Measurements from ENCODE around the gene ZC3H8.
A peak's percentile ranks its signal among the peaks of the same experiment; 100 is the strongest.
"Not testable (repeated sequence)": the region's sequence is repeated elsewhere in the genome, so short reads cannot be mapped to it uniquely, and the experiment has no call there.

ZC3H8 gene

GRCh38 chr2:112254466-112255240 is at the start of gene ZC3H8:
TSS of gene ZC3H8 (minus strand) at chr2:112255042. CDS start at chr2:112254981, 61 bp downstream.
- peak; percentile 97 for DNase-seq (ENCODE audit: low read depth)

GRCh38 chr2:112304298-112304941 is 49.6 kb upstream of the ZC3H8 start:
- DNase-seq (ENCODE audit: low read depth): no peak

GRCh38 chr2:112301973-112302372 is 47.1 kb upstream of the ZC3H8 start:
- no peak for DNase-seq (ENCODE audit: low read depth)

GRCh38 chr2:112301171-112301584 is 46.3 kb upstream of the ZC3H8 start:
- DNase-seq (ENCODE audit: low read depth): no peak

GRCh38 chr2:112296407-112296806 is 41.6 kb upstream of the ZC3H8 start:
- DNase-seq (ENCODE audit: low read depth): no peak

- DNase-seq (ENCODE audit: low read depth): no peak
Observed at GRCh38 chr2:112295407-112296078, 40.7 kb upstream of the ZC3H8 start.

GRCh38 chr2:112293636-112294401 is 39.0 kb upstream of the ZC3H8 start:
- DNase-seq (ENCODE audit: low read depth): no peak

- no peak for DNase-seq (ENCODE audit: low read depth)
Observed at GRCh38 chr2:112290648-112291047, 35.8 kb upstream of the ZC3H8 start.

GRCh38 chr2:112290088-112290487 is 35.2 kb upstream of the ZC3H8 start:
- DNase-seq (ENCODE audit: low read depth): no peak

- DNase-seq (ENCODE audit: low read depth): not testable (repeated sequence)
Observed at GRCh38 chr2:112283535-112283934, 28.7 kb upstream of the ZC3H8 start.

GRCh38 chr2:112282066-112282465 is 27.2 kb upstream of the ZC3H8 start:
- DNase-seq (ENCODE audit: low read depth): not testable (repeated sequence)

GRCh38 chr2:112277596-112278220 is 22.9 kb upstream of the ZC3H8 start:
- DNase-seq (ENCODE audit: low read depth): no peak

- no peak for DNase-seq (ENCODE audit: low read depth)
Observed at GRCh38 chr2:112276954-112277353, 22.1 kb upstream of the ZC3H8 start.

- DNase-seq (ENCODE audit: low read depth): peak; percentile 75
Observed at GRCh38 chr2:112275887-112276773, 21.3 kb upstream of the ZC3H8 start.

- peak; percentile 100 for DNase-seq (ENCODE audit: low read depth)
Observed at GRCh38 chr2:112275311-112275886, 20.6 kb upstream of the ZC3H8 start, which contains the start of gene ZC3H6. TSS of gene ZC3H6 (plus strand) at chr2:112275597. CDS start at chr2:112275995, 398 bp downstream.

- DNase-seq (ENCODE audit: low read depth): no peak
Observed at GRCh38 chr2:112273349-112273748, 18.5 kb upstream of the ZC3H8 start.

GRCh38 chr2:112272669-112273068 is 17.8 kb upstream of the ZC3H8 start:
- no peak for DNase-seq (ENCODE audit: low read depth)

GRCh38 chr2:112268547-112268946 is 13.7 kb upstream of the ZC3H8 start:
- no peak for DNase-seq (ENCODE audit: low read depth)

- no peak for DNase-seq (ENCODE audit: low read depth)
Observed at GRCh38 chr2:112262876-112263275, 8.0 kb upstream of the ZC3H8 start.

- DNase-seq (ENCODE audit: low read depth): no peak
Observed at GRCh38 chr2:112260295-112260625, 5.4 kb upstream of the ZC3H8 start.

Measured in activated T-cell treated with anti-CD3 and anti-CD28 coated beads for 48 hours (primary cell).